ENCODE results near the gene AGPAT2.

Gene AGPAT2

DNA sequence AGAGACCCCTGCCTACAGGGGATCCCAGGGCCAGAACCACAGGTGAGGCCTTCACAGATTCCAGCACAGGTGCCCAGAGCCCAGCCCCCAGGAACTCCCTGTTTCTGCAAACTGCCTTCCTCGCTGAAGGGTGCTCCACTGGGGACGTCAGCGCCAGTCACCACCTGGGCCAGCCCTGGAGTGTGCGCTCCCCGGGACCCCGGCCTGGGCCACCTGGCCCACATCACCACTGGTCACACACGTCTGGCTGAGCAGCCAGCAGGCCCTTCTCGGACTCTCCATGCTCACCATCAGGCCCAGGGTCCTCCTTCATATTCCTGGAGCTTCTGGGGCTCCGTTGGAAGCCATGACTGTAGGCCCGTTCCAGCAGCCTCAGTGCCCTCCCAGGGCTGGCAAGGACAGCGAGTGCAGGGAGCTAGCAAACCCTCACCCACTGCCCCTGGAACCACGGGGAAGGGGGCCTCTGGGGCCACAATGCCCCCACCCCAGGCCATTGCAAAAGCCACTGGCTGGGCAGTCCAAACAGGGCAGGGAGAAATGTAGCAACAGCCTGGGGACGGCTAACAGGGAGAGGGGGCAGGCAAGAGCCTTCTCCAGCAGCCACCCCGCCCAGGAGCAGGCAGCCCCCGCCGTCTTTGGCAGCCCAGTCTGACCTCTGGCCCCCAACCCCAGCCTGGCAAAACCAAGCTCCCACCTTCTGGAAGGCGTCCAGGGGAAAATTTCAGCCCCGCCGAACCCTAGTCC, 1.3 kb downstream of the AGPAT2 start:
- no peak for DNase-seq

DNA sequence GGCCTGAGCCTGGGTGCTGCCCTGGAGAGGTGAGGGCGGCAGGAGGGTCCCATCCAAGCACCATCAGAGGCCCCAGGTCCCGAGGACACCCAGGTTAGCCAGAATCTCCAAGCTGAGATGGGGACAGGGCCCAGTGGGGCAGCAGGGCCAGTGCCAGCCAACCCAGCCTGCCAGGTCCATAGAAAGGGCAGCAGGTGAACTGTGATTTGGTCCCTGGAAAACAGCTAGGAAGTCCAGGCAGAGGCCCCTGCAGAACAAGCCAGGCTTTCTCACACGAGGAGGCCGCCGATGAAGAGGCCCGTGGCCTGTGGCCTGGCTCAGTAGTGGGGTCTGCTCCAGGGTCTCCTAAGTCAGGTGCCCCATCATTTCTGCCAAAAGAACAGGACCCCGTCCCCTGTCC, 2.0 kb downstream of the AGPAT2 start:
- DNase-seq: no peak

DNA sequence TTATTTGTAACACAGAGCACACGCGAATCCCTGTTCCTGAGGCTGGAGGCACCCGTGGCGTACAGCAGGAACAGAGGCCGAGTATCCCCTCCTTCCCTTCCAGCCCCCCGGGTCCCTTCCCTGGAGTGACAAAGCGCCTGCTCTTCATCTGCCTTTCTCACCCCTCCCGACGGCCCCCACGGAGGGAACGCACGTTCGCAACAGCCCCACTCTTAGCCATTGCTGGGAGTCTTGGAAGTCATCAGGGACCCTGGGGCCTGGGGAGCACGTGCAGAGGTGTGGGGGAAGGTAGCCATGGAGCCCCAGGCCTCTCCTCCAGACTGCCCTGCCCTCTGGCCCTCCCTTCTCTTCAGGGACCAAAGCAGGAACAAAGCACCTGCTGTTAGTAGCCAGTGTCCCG, 2.5 kb downstream of the AGPAT2 start:
- no peak for DNase-seq

DNA sequence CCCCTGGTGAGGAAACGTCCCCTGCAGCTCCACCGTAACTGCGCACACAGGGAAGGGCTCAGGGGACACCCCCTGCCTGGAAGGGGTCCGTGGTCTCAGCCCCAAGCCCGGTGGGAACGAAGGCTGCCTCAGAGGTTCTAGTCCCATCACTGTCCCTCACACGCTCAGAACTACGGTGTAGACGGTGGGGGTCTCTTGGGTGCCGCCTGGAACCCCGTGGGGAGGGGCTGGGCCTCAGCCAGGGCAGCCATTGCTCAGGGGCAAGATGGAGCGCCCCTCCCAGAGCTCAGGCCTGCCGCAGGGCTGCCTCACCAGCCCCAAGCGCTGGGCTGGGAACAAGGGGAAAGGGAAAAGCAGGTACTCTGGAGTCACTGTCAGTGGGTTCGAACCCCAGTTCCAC, 2.9 kb downstream of the AGPAT2 start:
- DNase-seq: no peak

DNA sequence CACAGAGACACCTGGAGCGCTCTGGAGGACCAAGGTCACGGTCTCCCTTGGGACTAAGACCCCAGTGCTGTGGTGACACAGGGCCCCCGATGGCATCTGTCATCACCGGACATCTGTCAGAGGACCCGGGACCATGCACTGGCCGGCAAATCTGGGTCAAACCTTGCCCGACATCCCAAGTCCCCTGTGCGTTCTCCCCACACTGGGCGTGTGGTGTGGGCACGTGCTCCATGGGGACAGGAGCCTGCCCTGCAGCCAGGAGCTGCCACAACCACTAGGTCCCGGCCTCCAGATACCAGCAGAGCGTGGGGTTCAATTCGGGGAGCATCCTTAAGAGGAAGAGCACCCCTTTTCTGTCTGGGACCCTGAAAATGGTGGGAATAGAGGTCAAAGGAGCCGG, 3.5 kb downstream of the AGPAT2 start:
- no peak for DNase-seq

DNA sequence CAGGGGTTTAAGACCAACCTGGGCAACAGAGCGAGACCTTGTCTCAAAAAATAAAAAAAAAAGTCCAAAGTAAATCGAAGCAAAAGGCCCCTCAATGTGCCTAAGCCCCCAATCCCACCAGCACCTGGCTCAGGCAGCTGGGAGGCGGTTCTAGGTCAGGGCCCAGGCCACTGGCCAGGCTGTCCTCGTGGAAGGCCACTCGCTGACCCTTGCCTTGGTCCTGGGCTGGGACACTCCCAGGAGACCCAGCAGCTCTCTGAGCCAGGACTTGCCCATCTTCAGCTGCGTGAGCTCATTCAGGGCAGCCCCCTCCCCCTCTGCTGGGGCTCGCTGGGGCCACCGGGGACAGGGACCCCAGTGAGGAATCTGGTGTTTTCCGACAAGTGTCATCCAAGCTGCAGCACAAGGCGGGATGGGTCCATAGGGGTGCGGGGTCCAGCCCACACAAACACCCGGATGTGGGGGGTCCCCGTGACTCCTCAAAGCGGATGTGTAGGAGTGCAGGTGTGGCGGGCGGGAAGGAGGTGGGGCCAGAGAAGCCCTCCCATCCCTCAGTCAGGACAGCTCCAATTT, 4.0 kb downstream of the AGPAT2 start:
- no peak for DNase-seq

DNA sequence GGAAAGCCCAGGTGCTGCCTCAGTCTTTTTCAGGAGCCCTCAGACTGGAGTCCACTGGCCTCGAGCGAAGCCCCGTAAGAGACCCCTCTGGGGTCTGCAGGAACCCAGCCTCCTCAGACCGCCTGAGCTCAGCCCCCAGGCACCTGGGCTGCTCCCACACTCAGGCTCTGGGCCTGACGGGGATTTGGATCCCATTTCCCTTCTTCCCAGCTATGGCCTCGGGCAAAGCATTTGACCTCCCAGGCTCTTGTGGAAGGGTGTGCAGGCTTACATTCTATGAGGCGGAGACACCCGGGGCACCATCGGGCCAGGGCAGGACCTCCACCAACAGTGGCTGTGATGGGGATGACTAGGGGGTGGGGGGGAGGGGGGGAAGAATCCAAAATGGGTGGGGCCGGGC, 4.5 kb downstream of the AGPAT2 start:
- DNase-seq: no peak

DNA sequence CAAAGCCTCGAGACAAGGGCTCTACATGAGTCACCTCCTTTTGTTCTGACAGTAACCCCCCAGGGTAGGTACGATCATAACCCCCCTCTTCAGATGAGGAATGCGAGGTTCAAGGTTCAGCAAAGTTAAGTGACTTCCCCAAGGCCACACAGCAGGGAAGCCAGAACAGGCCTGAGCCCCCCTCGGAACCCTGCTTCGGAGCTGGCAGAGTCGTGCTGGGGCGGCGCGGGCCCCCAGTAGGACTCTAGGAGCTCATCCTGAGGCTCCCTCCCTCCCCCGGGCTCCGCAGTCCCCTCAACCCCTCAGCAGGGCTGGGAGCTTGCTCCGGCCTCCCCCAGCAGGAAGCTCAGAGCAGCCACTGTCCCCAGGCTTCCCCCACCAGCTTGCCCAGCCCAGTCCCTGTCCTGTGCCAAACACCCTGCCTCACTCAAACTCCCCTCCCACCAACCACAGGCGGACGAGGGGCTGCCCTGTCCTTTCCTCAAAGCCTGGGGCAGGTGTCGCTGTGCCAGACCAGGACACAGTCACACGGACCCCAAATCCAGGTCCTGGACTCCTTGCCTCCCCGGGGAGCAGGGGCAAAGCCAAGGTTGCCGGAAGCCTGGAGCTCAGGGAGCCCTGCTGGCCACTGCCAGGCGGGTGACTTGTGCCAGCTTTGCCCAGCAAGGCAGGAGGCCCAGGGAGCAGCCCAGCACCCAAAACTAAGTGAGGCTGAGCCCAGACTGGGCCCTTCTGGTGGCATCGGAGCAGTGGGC, 5.1 kb downstream of the AGPAT2 start:
- DNase-seq: no peak

DNA sequence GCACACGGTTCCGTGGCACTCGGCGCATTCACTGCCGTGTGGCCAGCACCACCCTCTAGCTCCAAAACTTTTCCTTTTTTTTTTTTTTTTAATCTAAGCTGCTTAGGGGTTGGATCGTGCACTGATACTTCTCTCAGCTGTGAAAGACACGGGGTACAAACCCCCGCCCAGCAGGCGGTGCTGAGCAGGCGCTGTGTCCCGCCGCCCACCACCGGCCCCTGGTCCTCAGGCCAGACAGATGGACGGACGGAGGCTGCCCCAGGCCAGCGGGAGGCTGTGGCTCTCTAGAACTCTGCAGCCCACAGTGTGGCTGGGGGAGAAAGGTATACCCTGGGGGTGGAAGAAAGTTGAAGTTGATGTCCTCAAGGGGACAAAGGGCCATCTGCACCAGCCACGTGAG, 6.2 kb downstream of the AGPAT2 start:
- DNase-seq: no peak

DNA sequence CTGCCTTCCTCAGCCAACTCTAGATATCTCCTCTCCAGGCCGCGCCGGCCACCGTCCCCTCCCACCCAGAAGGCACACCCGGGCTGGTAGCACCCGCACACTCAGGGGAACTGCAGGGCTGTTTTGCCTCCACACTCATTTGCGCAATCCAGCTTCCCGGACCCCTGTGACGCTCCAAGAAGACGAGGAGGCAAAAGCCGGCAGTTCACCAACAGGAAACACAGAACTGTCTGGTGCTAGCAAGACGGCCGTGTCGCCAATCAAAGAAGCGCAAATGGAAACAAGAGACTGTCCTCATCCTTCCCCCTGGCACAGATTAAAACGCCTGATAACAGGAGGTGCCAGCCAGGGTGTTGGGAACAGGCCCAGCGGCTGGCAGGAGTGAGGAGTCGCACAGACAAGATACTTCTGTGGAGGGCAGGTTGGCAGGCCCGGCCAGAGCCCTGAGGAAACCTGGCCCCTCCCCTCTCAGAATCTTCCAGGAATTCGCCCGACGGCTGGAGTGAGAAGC, 7.8 kb downstream of the AGPAT2 start:
- DNase-seq: no peak

DNA sequence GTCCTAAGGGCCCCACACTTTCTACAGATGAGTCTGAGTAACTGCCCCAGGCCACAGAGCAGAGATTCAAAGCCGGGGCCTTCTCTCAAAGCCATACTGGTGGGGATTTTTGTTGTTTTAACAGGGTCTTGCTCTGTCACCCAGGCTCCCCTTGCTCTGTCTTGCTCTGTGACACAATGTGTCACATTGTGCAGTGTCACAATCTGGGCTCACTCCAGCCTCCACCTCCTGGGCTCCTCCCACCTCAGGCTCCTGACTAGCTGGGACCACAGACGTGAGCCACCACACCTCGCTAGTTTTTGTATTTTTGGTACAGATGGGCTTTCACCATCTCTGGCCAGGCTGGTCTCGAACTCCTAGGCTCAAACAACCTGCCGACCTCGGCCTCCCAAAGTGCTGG, 8.6 kb downstream of the AGPAT2 start:
- no peak for DNase-seq

DNA sequence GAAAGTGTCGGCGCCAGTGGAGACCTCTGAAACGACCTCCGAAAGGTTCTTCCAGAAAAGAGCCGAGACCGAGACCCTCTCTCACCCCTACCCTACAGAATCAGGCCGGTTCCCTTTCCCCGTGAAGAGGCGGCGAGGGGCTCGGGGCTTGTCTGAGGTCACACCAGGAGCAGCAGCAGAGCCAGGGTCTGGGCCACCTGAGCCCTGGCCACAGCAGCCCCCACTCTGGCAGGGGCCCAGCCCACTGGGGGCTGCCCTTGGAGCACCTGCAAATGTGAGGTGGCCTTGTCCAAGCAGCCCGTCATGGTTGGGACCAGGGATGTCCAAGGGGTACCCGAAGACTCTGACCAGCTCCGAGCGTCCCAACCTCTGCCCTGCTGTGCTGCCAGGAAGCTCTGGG, 9.2 kb downstream of the AGPAT2 start:
- no peak for DNase-seq

DNA sequence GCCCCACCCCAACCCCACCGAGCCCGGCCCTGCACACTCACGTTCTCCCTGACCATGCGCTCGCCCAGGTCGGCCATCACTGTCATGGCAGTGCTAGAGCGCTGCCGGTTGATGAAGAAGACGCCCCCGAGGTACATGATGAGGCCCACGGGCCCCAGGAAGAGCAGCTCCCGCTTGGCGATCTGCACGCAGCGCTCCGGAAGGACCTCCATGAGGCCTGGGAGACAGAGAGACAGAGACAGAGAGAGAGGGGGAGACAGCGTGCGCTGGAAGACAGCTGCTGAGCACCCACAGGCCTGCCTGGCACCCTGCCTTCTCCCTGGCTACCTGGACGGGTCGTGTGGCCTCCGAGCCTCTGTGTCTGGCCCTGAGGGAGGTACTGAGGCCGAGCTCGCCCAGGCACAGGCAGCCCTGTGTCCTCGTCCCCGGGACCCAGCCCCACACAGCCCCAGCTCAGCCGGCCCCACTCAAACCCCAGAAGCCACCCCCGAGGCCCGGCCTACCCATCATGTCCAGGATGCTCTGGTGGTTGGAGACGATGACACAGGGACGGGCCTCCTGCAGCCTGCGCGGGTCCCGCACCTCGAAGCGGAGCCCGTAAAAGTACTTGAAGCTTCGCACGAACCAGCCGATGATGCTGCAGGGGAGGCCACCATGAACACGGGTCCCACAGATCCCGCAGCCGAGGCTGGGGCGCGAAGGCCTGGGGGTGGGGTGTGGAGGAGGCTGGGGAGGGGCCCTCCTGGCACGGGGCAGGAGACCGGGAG, 10.2 kb downstream of the AGPAT2 start:
- DNase-seq: no peak

DNA sequence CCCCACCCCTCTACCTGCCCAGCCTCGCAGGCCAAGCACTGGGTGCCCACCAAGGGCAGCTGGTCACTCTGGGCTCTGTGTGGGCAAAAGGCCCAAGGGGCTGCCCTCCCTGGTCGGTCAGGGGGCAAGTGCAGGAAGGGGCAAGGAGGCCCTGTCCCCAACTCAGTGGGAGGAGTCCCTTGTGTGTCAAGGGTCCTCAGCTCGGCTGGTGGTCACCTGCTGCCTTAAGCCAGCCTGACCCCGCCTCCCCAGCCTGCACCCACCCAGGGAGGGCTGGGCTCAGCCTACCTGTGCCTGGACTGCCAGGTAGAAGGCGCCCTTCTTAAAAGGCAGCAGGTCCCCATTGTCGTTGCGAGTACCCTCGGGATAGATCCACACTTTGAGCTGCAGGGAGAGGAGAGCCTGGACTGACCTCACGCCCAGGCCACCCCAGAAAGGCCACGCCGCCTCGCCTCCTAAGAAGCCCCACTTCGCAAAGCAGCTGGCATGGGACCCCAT, 10.9 kb downstream of the AGPAT2 start:
- DNase-seq: no peak

DNA sequence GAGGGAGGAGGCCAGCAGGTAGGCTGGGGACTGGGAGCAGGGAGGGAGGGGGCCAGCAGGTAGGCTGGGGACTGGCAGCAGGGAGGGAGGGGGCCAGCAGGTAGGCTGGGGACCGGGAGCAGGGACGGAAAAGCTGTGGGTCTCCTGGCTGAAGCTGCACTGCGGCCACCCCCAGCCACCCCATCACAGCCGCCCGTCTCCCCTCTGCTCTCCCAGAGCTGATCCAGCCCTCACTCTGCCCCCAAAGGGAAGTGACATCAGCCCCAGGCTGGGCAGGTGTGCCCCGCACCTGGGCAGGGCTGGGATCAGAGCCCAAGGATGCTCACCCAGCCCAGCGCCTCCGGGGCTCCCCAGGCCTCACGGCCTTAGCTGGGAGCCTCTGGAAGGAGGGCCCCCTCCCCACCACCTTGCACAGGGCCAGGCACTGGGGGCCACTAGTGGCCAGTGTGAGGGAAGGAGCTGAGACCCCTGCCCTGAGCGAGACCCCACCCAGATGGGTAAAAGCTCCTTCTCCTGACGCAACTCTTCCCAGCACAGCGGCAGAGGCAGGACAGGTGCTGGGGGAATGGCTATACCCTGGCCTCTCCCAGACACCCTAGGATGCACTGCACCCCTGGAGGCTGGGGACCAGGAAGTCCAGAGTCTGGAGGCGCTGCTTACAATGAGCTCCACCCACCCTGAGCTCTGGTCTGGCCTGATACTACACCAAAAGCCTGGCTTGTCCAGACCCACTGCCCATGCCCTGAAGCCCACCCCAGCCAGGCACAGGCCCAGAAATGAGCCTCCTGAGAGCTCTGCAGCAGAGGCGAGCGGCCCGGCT, 11.6 kb downstream of the AGPAT2 start:
- DNase-seq: no peak

DNA sequence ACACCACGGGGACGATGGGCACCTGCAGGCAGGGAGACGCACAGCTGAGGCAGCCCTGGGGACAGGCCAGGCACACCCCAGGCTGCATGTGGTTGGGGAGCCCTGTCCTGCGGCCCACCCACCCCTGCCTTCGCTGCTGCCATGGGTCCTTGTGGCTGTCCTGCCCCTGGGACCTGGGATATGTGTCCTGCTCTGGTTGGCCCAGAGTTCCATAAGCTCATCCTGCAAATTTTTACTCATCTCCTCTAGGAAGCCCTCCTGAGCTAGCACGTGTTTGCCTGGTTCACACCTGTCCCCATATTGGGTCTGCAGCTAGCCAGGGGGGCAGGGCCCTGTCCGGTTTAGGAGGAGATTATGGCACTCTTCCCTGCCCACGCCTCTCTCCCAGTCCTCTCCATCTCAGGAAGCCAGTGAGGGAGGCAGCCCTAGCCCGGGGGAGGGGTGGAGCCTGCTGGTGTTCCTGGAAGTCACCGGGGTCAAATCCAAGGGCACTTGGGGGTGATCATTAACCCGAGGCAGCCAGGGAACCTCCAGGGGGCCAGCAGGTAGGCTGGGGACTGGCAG, 12.4 kb downstream of the AGPAT2 start:
- DNase-seq: no peak

DNA sequence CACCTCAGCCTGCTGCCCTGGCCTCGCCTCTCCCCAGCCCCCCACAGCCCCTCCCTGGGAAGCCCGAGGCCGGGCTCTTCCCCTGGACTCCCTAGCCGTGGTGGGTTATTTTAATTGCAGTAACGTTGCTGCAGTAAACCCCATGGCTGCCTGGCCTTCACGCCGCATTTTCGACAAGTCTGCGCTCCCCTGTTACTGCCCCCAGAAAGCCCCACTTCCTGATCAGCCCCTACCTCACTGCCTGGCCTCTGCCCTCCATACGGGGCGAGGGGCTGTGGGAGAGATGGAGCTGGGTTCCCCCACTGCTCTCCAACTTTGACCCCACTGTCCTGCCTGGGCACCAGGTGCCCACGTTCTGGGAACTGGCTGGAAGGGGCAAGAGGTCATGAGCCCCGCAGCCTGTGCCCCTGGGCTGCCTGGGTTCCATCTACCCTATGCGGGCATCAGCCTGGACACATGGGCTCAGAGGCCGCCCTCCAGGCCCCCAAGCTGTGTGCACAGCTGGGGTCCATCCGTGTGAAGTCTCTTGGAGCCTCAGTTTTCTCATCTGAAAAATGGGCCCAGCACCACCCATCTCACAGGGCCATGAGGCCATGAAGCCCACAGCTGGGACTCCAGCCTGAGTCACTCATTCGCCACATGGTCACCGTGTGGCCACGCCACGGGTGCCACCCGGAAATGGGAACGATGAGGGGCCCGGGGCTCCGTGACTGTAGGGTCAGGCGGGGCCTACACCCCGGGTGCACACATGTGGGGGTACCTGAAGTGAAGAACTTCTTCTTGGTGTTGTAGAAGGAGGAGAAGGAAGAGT, 13.1 kb downstream of the AGPAT2 start:
- no peak for DNase-seq

DNA sequence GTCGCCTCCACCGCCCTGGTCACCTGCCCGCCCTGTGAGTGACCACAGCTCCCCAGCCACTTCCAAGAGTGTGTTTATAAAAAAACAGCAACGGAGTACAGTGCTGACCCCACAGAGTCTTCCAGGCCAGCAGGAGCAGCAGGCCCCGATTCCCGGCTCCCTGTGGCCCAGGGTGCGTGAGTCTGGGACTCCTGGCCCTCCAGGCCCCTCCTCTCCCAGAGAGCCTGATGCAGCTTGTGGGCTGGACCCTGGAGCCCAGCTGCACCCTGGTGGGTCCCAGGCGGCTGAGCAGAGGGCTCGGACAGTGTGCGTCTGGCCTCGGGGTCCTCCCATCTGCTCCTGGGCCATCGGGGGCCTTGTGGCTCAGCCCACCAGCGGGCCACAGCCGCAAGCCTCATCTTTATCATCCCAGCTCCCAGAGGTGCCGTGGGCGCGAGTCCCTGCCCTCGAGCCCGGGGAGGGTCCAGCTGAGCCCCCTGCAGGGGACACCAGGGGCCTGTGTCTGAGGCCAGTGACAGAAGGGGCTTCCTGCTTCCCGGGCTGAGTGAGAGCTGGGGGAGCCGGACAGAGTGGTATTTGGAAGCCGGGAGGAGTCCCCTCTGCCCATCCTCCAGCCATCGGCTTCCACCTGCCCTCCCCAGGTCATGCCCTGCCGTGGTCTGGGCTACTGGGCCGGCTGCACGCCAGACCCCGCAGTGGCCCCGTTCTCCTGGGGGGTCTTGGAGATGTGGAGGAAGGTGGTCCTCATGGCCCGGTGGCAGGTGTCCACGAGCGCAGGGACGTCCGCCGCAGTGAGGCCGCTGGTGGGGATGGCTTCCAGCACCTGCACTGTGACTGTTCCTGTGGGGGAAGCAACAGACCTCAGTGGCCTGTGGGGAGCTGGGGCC, 13.9 kb downstream of the AGPAT2 start:
- no peak for DNase-seq

DNA sequence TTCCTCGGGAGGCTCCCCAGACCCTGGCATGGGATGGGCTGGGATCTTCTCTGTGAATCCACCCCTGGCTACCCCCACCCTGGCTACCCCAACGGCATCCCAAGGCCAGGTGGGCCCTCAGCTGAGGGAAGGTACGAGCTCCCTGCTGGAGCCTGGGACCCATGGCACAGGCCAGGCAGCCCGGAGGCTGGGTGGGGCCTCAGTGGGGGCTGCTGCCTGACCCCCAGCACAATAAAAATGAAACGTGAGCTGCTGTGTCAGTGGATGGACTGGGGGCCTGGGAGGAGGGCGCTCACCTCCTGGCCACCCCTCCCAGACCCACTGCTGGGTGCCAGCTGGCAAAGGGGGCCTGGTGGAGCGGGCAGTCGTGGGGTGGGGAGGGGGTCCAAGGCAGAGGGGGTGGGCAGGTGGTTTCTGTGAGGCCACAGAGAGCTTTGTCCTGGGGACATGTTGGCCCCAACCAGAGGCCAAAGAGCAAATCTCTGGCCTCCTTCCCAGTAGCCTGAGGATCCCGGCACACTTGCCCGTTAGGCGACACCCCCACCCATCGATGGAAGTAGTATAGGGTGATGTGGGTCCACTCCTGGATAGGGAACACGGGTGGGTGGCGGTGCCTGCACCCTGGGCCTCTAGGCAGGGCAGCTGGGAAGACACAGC, 14.7 kb downstream of the AGPAT2 start:
- DNase-seq: no peak

Measured in left hindlimb (tissue), 1 donor.